Fibroblast of lung (primary cell): Measurements from ENCODE around the gene POLE3. TPM values are rescaled to one million over a fixed set of nuclear protein-coding genes. Genes with fewer than 3 reads are reported as not detected.
"Not testable (repeated sequence)": the region's sequence is repeated elsewhere in the genome, so short reads cannot be mapped to it uniquely, and the experiment has no call there.

Source experiments
- DNase-seq, 2 donors: peaks; one replicate each; pipeline versions ENCODE4 v3.0.0 to v3.0.0-alpha.2; 2010; ENCODE audit warnings: low read depth in 2 of 2
- H2AFZ ChIP-seq: 2 replicates; pipeline ENCODE4 v1.5.1; 2012; ENCODE audit warnings: low read length, control low read depth, inconsistent platforms
- H3K27ac ChIP-seq: 2 replicates; pipeline ENCODE4 v1.5.1; 2011; ENCODE audit warnings: low read length, control low read depth; ENCODE audit not compliant: insufficient read depth
- H3K27me3 ChIP-seq: 2 replicates; pipeline ENCODE4 v1.5.1; 2011; ENCODE audit warnings: mild to moderate bottlenecking, low read length; ENCODE audit not compliant: control insufficient read depth, insufficient read depth
- H3K36me3 ChIP-seq: 2 replicates; pipeline ENCODE4 v1.5.1; 2011; ENCODE audit warnings: low read length; ENCODE audit not compliant: control insufficient read depth, insufficient read depth
- H3K4me1 ChIP-seq: 2 replicates; pipeline ENCODE4 v1.5.1; 2011; ENCODE audit warnings: low read length; ENCODE audit not compliant: control insufficient read depth, insufficient read depth; ENCODE audit errors: extremely low read depth
- H3K4me2 ChIP-seq: 2 replicates; pipeline ENCODE4 v1.5.1; 2011; ENCODE audit warnings: low read length, control low read depth; ENCODE audit not compliant: insufficient read depth; ENCODE audit errors: extremely low read depth
- H3K4me3 ChIP-seq, 4 experiments: fragments of 200-600 bp in 1 of 4; sonication (generic) in 1 of 4; replicated peaks in 1 of 4; 2 replicates each; pipeline ENCODE4 v1.5.1; 2011 to 2016; ENCODE audit warnings: low read length in 4 of 4, low read depth in 3 of 4, mild to moderate bottlenecking in 3 of 4, control low read depth in 2 of 4, inconsistent platforms in 1 of 4, mixed read lengths in 1 of 4; ENCODE audit not compliant: insufficient read depth in 1 of 4; ENCODE audit errors: control extremely low read depth in 1 of 4
- H3K79me2 ChIP-seq: 2 replicates; pipeline ENCODE4 v1.5.1; 2012; ENCODE audit warnings: mild to moderate bottlenecking, low read length, inconsistent platforms; ENCODE audit not compliant: control insufficient read depth, insufficient read depth
- H3K9ac ChIP-seq: 2 replicates; pipeline ENCODE4 v1.5.1; 2011; ENCODE audit warnings: mild to moderate bottlenecking, low read length, control low read depth; ENCODE audit not compliant: insufficient read depth
- H3K9me3 ChIP-seq: 2 replicates; pipeline ENCODE4 v1.5.1; 2012; ENCODE audit warnings: low read depth, low read length; ENCODE audit not compliant: control insufficient read depth, insufficient read depth
- H4K20me1 ChIP-seq: 2 replicates; pipeline ENCODE4 v1.5.1; 2011; ENCODE audit warnings: low read length; ENCODE audit not compliant: control insufficient read depth, insufficient read depth; ENCODE audit errors: extremely low read depth
- EZH2 ChIP-seq: IDR thresholded peaks from 2 replicates; pipeline ENCODE4 v1.5.1; 2012; ENCODE audit warnings: low read length, control low read depth, mild to moderate bottlenecking; ENCODE audit errors: missing control alignments
- polyA plus RNA-seq, 2 donors: library from polyadenylated mRNA; depleted of rRNA in 1 of 2; stranded (reverse) in 1 of 2; unstranded in 1 of 2; fragments of >200 nt; gene quantifications; 2 replicates each; pipeline ENCODE4 v1.2.1, GENCODE V29; 2011 to 2012; ENCODE audit warnings: missing spikeins in 1 of 2
- total RNA-seq: library from RNA; depleted of rRNA; stranded (reverse); fragments of >200 nt; gene quantifications from 2 replicates; pipeline ENCODE4 v1.2.1, GENCODE V29; 2014
- TF ChIP-seq, protein P1 (sequence below), 2 donors: IDR thresholded peaks in 1 of 2; conservative IDR thresholded peaks in 1 of 2; 1 replicate in 1 of 2; 2 replicates in 1 of 2; pipeline ENCODE4 v1.5.1; 2011 to 2012; ENCODE audit warnings: low read length in 2 of 2, control low read depth in 1 of 2, inconsistent platforms in 1 of 2, low read depth in 1 of 2, mild to moderate bottlenecking in 1 of 2

Gene POLE3
- total and polyA plus RNA-seq, 2 donors (not counting 1 experiment from before 2014, with no cell fraction given), result 17.3 to 45.9 TPM

DNA sequence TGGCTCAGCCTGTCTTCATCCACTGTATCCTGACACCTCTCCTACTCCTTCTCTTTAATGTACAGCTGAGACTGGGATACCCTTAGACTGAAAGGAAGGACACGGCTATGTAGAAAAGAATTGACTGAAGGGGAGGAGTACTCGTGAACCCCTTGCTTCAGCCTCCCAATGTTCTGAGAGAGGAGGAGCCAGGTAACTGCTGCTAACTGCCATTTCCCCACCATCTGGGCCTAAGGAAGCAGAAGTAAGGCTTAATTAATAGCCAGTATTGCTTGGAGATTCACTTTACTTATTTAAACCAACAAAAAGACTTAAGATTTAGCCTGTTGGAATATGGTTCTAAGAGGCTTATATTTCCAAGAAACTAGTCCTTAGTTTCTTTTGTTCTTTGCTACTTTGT is 34.3 kb upstream of the POLE3 start:
- H3K36me3 ChIP-seq, result no peaks in the 10 kb centered on the region
- no peak overlapping the region for H3K27ac ChIP-seq
- no peaks in the 10 kb centered on the region for H4K20me1 ChIP-seq
- TF ChIP-seq, protein P1, sequence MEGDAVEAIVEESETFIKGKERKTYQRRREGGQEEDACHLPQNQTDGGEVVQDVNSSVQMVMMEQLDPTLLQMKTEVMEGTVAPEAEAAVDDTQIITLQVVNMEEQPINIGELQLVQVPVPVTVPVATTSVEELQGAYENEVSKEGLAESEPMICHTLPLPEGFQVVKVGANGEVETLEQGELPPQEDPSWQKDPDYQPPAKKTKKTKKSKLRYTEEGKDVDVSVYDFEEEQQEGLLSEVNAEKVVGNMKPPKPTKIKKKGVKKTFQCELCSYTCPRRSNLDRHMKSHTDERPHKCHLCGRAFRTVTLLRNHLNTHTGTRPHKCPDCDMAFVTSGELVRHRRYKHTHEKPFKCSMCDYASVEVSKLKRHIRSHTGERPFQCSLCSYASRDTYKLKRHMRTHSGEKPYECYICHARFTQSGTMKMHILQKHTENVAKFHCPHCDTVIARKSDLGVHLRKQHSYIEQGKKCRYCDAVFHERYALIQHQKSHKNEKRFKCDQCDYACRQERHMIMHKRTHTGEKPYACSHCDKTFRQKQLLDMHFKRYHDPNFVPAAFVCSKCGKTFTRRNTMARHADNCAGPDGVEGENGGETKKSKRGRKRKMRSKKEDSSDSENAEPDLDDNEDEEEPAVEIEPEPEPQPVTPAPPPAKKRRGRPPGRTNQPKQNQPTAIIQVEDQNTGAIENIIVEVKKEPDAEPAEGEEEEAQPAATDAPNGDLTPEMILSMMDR (conservative IDR thresholded peaks at IDR 0.05 in 1 of 2, IDR thresholded peaks at IDR 0.05 in 1 of 2; ENCODE audit: low read depth in 1 of 2, low read length in 2 of 2), result no peak
- TF ChIP-seq EZH2, result no peak
- no peaks in the 10 kb centered on the region for H3K4me1 ChIP-seq
- H3K4me2 ChIP-seq, result no peak overlapping the region
- no peak overlapping the region for H3K4me3 ChIP-seq
- no peak overlapping the region for H2AFZ ChIP-seq
- H3K9me3 ChIP-seq, result no peaks in the 10 kb centered on the region
- DNase-seq, result no peak
- H3K9ac ChIP-seq, result no peak overlapping the region
- no peaks in the 10 kb centered on the region for H3K79me2 ChIP-seq
- H3K27me3 ChIP-seq, result no peaks in the 10 kb centered on the region

DNA sequence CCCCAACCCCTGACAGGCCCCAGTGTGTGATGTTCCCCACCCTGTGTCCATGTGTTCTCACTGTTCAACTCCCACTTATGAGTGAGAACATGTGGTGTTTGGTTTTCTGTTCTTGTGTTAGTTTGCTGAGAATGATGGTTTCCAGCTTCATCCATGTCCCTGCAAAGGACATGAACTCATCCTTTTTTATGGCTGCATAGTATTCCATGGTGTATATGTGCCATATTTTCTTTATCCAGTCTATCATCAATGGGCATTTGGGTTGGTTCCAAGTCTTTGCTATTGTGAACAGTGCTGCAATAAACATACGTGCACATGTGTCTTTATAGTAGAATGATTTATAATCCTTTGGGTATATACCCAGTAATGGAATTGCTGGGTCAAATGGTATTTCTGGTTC is 27.2 kb upstream of the POLE3 start:
- not testable (repeated sequence) for H2AFZ ChIP-seq, H3K4me1 ChIP-seq, H3K9ac ChIP-seq, H3K36me3 ChIP-seq, DNase-seq, H3K9me3 ChIP-seq, H3K4me3 ChIP-seq, H4K20me1 ChIP-seq, H3K79me2 ChIP-seq, H3K27ac ChIP-seq, H3K27me3 ChIP-seq, H3K4me2 ChIP-seq

DNA sequence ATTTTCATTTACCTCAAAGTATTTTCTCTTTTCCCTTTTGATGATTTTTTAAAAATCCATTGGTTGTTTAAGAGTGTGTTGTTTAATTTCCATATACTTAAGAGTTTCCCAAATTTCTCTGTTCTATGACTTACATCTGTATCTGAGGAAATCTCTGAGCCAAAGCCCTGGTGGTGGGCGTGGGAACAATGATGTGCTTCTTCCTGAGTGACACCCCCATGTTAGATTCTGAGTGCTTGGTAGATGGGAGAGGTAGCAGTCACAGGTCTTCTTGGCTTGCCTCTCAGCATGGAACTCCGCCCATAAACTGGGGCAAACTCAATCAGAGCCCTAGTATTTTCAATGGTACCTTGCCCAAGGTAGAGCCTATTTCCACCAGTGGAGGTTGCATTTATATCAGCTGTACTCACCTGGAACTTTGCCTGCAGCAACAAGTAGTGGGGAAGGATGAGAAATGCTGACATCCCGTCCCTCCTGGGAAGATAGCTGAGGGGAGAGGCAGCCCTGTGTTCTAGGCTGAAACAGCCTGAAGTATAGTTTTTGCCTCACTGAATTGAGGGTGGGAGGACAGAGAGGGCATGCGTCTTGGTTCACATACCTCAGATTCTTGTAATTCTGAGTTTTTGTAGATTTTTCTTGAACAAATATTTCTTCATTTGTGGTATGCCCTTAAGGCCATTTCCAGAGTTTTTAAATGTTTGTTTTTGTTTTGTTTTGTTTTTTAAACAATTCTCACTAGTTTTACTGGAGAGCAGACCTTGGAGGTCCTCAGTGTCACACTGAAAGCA is 26.4 kb upstream of the POLE3 start:
- H2AFZ ChIP-seq, result no peak overlapping the region
- TF ChIP-seq, protein P1 (conservative IDR thresholded peaks at IDR 0.05 in 1 of 2, IDR thresholded peaks at IDR 0.05 in 1 of 2; ENCODE audit: low read depth in 1 of 2, low read length in 2 of 2), result no peak
- no peak for TF ChIP-seq EZH2
- DNase-seq, result peak in 1 of 2 donors; percentile 27
- H3K4me1 ChIP-seq, result no peaks in the 10 kb centered on the region
- no peaks in the 10 kb centered on the region for H3K79me2 ChIP-seq
- no peaks in the 10 kb centered on the region for H3K36me3 ChIP-seq
- H3K4me3 ChIP-seq, result no peak overlapping the region
- H3K4me2 ChIP-seq, result no peak overlapping the region
- no peaks in the 10 kb centered on the region for H4K20me1 ChIP-seq
- H3K9me3 ChIP-seq, result no peaks in the 10 kb centered on the region
- peaks cover 2% of the 10 kb centered on the region for H3K27me3 ChIP-seq
- no peak overlapping the region for H3K27ac ChIP-seq
- H3K9ac ChIP-seq, result no peak overlapping the region
